Keratinocyte (primary cell): ENCODE data around the gene PPP1R14D.

Source experiments
- EZH2 ChIP-seq: IDR thresholded peaks from one replicate; pipeline ENCODE4 v1.6.1; 2012; ENCODE audit warnings: inconsistent platforms, mild to moderate bottlenecking, low read length, moderate library complexity
- TF ChIP-seq, protein P1 (sequence below), 3 experiments: IDR thresholded peaks in 1 of 3; conservative IDR thresholded peaks in 1 of 3; optimal IDR thresholded peaks in 1 of 3; 2 replicates in 2 of 3; 3 replicates in 1 of 3; pipeline versions ENCODE3 to v1.5.1; 2011; ENCODE audit warnings: low read length in 3 of 3, mild to moderate bottlenecking in 3 of 3, moderate library complexity in 2 of 3, control low read depth in 1 of 3, inconsistent platforms in 1 of 3; ENCODE audit not compliant: insufficient read depth in 2 of 3; ENCODE audit errors: extremely low read depth in 1 of 3

DNA sequence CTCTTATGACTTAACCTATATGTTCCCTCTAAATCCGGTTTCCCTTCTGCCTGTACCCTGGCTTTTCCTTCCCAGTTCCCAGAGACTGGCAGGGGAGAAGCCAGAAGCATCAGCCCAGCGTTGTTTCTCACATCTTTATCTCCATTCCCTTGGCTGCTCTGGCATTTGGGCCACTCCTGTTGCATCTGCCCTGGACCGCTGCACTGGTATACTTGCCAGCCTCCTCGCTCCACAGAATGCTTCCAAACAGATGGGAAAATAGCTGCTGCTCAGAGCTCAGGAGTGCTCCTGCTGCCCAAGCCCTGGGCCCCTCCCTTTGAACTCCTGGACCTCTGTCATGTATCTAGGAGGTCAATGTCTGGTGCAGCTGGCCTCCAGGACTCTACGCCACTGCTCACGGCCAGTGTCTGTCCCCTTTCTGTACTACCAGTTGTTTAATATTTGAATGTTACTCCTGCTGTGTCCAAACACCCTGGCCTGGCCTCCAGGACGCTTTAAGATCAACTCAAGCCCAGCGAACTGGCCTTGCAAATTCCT lies 22.1 kb upstream of the PPP1R14D start:
- TF ChIP-seq, protein P1, sequence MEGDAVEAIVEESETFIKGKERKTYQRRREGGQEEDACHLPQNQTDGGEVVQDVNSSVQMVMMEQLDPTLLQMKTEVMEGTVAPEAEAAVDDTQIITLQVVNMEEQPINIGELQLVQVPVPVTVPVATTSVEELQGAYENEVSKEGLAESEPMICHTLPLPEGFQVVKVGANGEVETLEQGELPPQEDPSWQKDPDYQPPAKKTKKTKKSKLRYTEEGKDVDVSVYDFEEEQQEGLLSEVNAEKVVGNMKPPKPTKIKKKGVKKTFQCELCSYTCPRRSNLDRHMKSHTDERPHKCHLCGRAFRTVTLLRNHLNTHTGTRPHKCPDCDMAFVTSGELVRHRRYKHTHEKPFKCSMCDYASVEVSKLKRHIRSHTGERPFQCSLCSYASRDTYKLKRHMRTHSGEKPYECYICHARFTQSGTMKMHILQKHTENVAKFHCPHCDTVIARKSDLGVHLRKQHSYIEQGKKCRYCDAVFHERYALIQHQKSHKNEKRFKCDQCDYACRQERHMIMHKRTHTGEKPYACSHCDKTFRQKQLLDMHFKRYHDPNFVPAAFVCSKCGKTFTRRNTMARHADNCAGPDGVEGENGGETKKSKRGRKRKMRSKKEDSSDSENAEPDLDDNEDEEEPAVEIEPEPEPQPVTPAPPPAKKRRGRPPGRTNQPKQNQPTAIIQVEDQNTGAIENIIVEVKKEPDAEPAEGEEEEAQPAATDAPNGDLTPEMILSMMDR (optimal IDR thresholded peaks at IDR 0.05 in 1 of 3, IDR thresholded peaks at IDR 0.05 in 1 of 3, conservative IDR thresholded peaks at IDR 0.05 in 1 of 3; ENCODE audit: extremely low read depth in 1 of 3, insufficient read depth in 2 of 3, low read length in 3 of 3), result no peak
- no peak for TF ChIP-seq EZH2
